ENCODE measurements around the gene XYLT1.

The XYLT1 gene

GRCh38 chr16:17271687-17272086, 199.1 kb downstream of the XYLT1 start:
- Histone ChIP-seq H3K36me3 (ENCODE audit: control insufficient read depth in 1 of 2, insufficient read depth in 2 of 2, low read depth in 1 of 2, low read length in 2 of 2) (peaks cover 0 to 3% of the 10 kb centered on the region in 2 experiments), H3K4me1 (ENCODE audit: control insufficient read depth, insufficient read depth, low read depth, low read length) (no peaks in the 10 kb centered on the region), H2BK120ac (ENCODE audit: low read depth, low read length) (no peak overlapping the region), H3K18ac (ENCODE audit: low read depth in 1 of 2, low read length in 2 of 2) (no peak overlapping the region), H3K79me1 (replicated peaks; ENCODE audit: low read length, poor library complexity, severe bottlenecking) (no peaks in the 10 kb centered on the region), H3K23ac (ENCODE audit: low read length in 2 of 2) (no peak overlapping the region), H3K4me3 (ENCODE audit: insufficient read depth in 1 of 2, low read depth in 1 of 2, low read length in 2 of 2) (no peak overlapping the region), H3K9ac (ENCODE audit: low read length) (no peak overlapping the region), H3K27ac (ENCODE audit: low read length, poor library complexity, severe bottlenecking) (no peak overlapping the region), H3K9me3 (ENCODE audit: control insufficient read depth, low read length) (no peaks in the 10 kb centered on the region), H4K91ac (ENCODE audit: low read length) (no peak overlapping the region), H3K4ac (ENCODE audit: low read depth in 1 of 2, low read length in 2 of 2) (no peak overlapping the region), H2BK5ac (ENCODE audit: low read depth, low read length, poor library complexity, severe bottlenecking) (no peak overlapping the region), H2BK15ac (ENCODE audit: low read depth, poor library complexity, severe bottlenecking) (no peak overlapping the region), H3K27me3 (ENCODE audit: control insufficient read depth in 1 of 2, insufficient read depth in 1 of 2, low read length in 2 of 2) (peaks cover 0 to 23% of the 10 kb centered on the region in 2 experiments), H4K8ac (ENCODE audit: low read length) (no peak overlapping the region), H3K14ac (ENCODE audit: low read length in 2 of 2) (no peak overlapping the region), H2BK12ac (ENCODE audit: low read length in 2 of 2) (no peak overlapping the region), H2AFZ (ENCODE audit: low read depth, low read length) (no peak overlapping the region), H3K4me2 (ENCODE audit: low read length, poor library complexity, severe bottlenecking) (no peak overlapping the region), H2AK5ac (ENCODE audit: low read length, severe bottlenecking) (no peak overlapping the region)
- no peak for DNase-seq
- WGBS, result 58% methylated on average over 2 of the region's 4 CpGs

GRCh38 chr16:17270683-17271109, 200.1 kb downstream of the XYLT1 start:
- Histone ChIP-seq H3K36me3 (ENCODE audit: control insufficient read depth in 1 of 2, insufficient read depth in 2 of 2, low read depth in 1 of 2, low read length in 2 of 2) (peaks cover 0 to 3% of the 10 kb centered on the region in 2 experiments), H3K18ac (ENCODE audit: low read depth in 1 of 2, low read length in 2 of 2) (no peak overlapping the region), H2AK5ac (ENCODE audit: low read length, severe bottlenecking) (no peak overlapping the region), H4K91ac (ENCODE audit: low read length) (no peak overlapping the region), H2AFZ (ENCODE audit: low read depth, low read length) (no peak overlapping the region), H3K4me3 (ENCODE audit: insufficient read depth in 1 of 2, low read depth in 1 of 2, low read length in 2 of 2) (no peak overlapping the region), H3K9ac (ENCODE audit: low read length) (no peak overlapping the region), H2BK12ac (ENCODE audit: low read length in 2 of 2) (no peak overlapping the region), H3K14ac (ENCODE audit: low read length in 2 of 2) (no peak overlapping the region), H3K9me3 (ENCODE audit: control insufficient read depth, low read length) (no peaks in the 10 kb centered on the region), H3K4me1 (ENCODE audit: control insufficient read depth, insufficient read depth, low read depth, low read length) (no peaks in the 10 kb centered on the region), H4K8ac (ENCODE audit: low read length) (no peak overlapping the region), H2BK5ac (ENCODE audit: low read depth, low read length, poor library complexity, severe bottlenecking) (no peak overlapping the region), H3K4ac (ENCODE audit: low read depth in 1 of 2, low read length in 2 of 2) (no peak overlapping the region), H3K27ac (ENCODE audit: low read length, poor library complexity, severe bottlenecking) (no peak overlapping the region), H2BK120ac (ENCODE audit: low read depth, low read length) (no peak overlapping the region), H3K79me1 (replicated peaks; ENCODE audit: low read length, poor library complexity, severe bottlenecking) (no peaks in the 10 kb centered on the region), H2BK15ac (ENCODE audit: low read depth, poor library complexity, severe bottlenecking) (no peak overlapping the region), H3K27me3 (ENCODE audit: control insufficient read depth in 1 of 2, insufficient read depth in 1 of 2, low read length in 2 of 2) (peaks cover 0 to 23% of the 10 kb centered on the region in 2 experiments), H3K23ac (ENCODE audit: low read length in 2 of 2) (no peak overlapping the region), H3K4me2 (ENCODE audit: low read length, poor library complexity, severe bottlenecking) (no peak overlapping the region)
- no peak for DNase-seq
- WGBS, result 77% methylated on average over 6 of the region's 6 CpGs

DNA sequence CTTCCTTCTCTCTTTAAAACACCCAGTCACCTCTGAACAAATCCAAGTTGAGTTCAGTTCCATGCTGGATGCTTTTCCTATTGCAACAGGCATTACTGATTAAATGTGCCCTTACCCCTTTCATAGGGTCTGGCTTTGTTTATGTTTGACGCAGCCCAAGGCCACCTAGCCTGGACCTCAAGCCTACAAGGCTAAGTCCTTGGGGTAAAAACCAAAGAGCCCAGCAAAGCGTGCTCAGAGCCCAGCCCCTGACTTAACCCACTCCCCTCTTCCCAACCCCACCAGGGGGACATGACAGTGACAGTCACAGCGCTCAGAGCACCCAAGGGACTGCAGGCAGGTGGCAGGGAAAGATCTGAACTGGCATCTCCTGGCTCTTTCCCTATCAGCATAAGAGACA, 200.6 kb downstream of the XYLT1 start:
- H3K4ac ChIP-seq (ENCODE audit: low read depth in 1 of 2, low read length in 2 of 2), result no peak overlapping the region
- no peak overlapping the region for H2AFZ ChIP-seq (ENCODE audit: low read depth, low read length)
- H4K8ac ChIP-seq (ENCODE audit: low read length), result no peak overlapping the region
- no peaks in the 10 kb centered on the region for H3K9me3 ChIP-seq (ENCODE audit: control insufficient read depth, low read length)
- no peak overlapping the region for H3K4me3 ChIP-seq (ENCODE audit: insufficient read depth in 1 of 2, low read depth in 1 of 2, low read length in 2 of 2)
- H2AK5ac ChIP-seq (ENCODE audit: low read length, severe bottlenecking), result no peak overlapping the region
- H2BK12ac ChIP-seq (ENCODE audit: low read length in 2 of 2), result no peak overlapping the region
- WGBS, result 74% methylated on average over 3 of the region's 3 CpGs
- no peak overlapping the region for H2BK15ac ChIP-seq (ENCODE audit: low read depth, poor library complexity, severe bottlenecking)
- H3K14ac ChIP-seq (ENCODE audit: low read length in 2 of 2), result no peak overlapping the region
- no peak overlapping the region for H2BK5ac ChIP-seq (ENCODE audit: low read depth, low read length, poor library complexity, severe bottlenecking)
- H3K4me2 ChIP-seq (ENCODE audit: low read length, poor library complexity, severe bottlenecking), result no peak overlapping the region
- no peak overlapping the region for H3K18ac ChIP-seq (ENCODE audit: low read depth in 1 of 2, low read length in 2 of 2)
- H2BK120ac ChIP-seq (ENCODE audit: low read depth, low read length), result no peak overlapping the region
- no peaks in the 10 kb centered on the region for H3K79me1 ChIP-seq (replicated peaks; ENCODE audit: low read length, poor library complexity, severe bottlenecking)
- peaks cover 0 to 3% of the 10 kb centered on the region in 2 experiments for H3K36me3 ChIP-seq (ENCODE audit: control insufficient read depth in 1 of 2, insufficient read depth in 2 of 2, low read depth in 1 of 2, low read length in 2 of 2)
- peaks cover 0 to 22% of the 10 kb centered on the region in 2 experiments for H3K27me3 ChIP-seq (ENCODE audit: control insufficient read depth in 1 of 2, insufficient read depth in 1 of 2, low read length in 2 of 2)
- H3K23ac ChIP-seq (ENCODE audit: low read length in 2 of 2), result no peak overlapping the region
- no peaks in the 10 kb centered on the region for H3K4me1 ChIP-seq (ENCODE audit: control insufficient read depth, insufficient read depth, low read depth, low read length)
- no peak overlapping the region for H3K27ac ChIP-seq (ENCODE audit: low read length, poor library complexity, severe bottlenecking)
- H4K91ac ChIP-seq (ENCODE audit: low read length), result no peak overlapping the region
- DNase-seq, result no peak
- H3K9ac ChIP-seq (ENCODE audit: low read length), result no peak overlapping the region

GRCh38 chr16:17269439-17269838, 201.3 kb downstream of the XYLT1 start:
- no peak overlapping the region for H3K23ac ChIP-seq (ENCODE audit: low read length in 2 of 2)
- H3K9me3 ChIP-seq (ENCODE audit: control insufficient read depth, low read length), result no peaks in the 10 kb centered on the region
- no peak overlapping the region for H2BK120ac ChIP-seq (ENCODE audit: low read depth, low read length)
- peaks cover 0 to 16% of the 10 kb centered on the region in 2 experiments for H3K27me3 ChIP-seq (ENCODE audit: control insufficient read depth in 1 of 2, insufficient read depth in 1 of 2, low read length in 2 of 2)
- no peak overlapping the region for H3K18ac ChIP-seq (ENCODE audit: low read depth in 1 of 2, low read length in 2 of 2)
- no peak overlapping the region for H2AK5ac ChIP-seq (ENCODE audit: low read length, severe bottlenecking)
- no peak overlapping the region for H4K8ac ChIP-seq (ENCODE audit: low read length)
- H4K91ac ChIP-seq (ENCODE audit: low read length), result no peak overlapping the region
- H2BK5ac ChIP-seq (ENCODE audit: low read depth, low read length, poor library complexity, severe bottlenecking), result no peak overlapping the region
- no peak for DNase-seq
- no peak overlapping the region for H2AFZ ChIP-seq (ENCODE audit: low read depth, low read length)
- no peak overlapping the region for H2BK15ac ChIP-seq (ENCODE audit: low read depth, poor library complexity, severe bottlenecking)
- no peak overlapping the region for H3K4me3 ChIP-seq (ENCODE audit: insufficient read depth in 1 of 2, low read depth in 1 of 2, low read length in 2 of 2)
- no peak overlapping the region for H3K27ac ChIP-seq (ENCODE audit: low read length, poor library complexity, severe bottlenecking)
- no peak overlapping the region for H2BK12ac ChIP-seq (ENCODE audit: low read length in 2 of 2)
- no peak overlapping the region for H3K14ac ChIP-seq (ENCODE audit: low read length in 2 of 2)
- H3K4me1 ChIP-seq (ENCODE audit: control insufficient read depth, insufficient read depth, low read depth, low read length), result no peaks in the 10 kb centered on the region
- peaks cover 0 to 3% of the 10 kb centered on the region in 2 experiments for H3K36me3 ChIP-seq (ENCODE audit: control insufficient read depth in 1 of 2, insufficient read depth in 2 of 2, low read depth in 1 of 2, low read length in 2 of 2)
- H3K4me2 ChIP-seq (ENCODE audit: low read length, poor library complexity, severe bottlenecking), result no peak overlapping the region
- WGBS, result 96% methylated on average over 2 of the region's 2 CpGs
- H3K9ac ChIP-seq (ENCODE audit: low read length), result no peak overlapping the region
- H3K79me1 ChIP-seq (replicated peaks; ENCODE audit: low read length, poor library complexity, severe bottlenecking), result no peaks in the 10 kb centered on the region
- no peak overlapping the region for H3K4ac ChIP-seq (ENCODE audit: low read depth in 1 of 2, low read length in 2 of 2)

Measured in mesenchymal stem cell (in vitro differentiated cells and primary cell).